GM10266 (cell line): ENCODE measurements around the gene NDUFV1.

Experiments
- DNase-seq: peaks from one replicate; pipeline ENCODE4 v3.0.0; 2012; ENCODE audit errors: extremely low spot score
- CTCF ChIP-seq: IDR thresholded peaks from 2 replicates; pipeline ENCODE4 v1.5.1; 2012; ENCODE audit warnings: mild to moderate bottlenecking, low read depth; ENCODE audit not compliant: control insufficient read depth, insufficient read depth; ENCODE audit errors: missing control alignments

NDUFV1 gene

GRCh38 chr11:67572305-67572704, 34.4 kb upstream of the NDUFV1 start:
- TF ChIP-seq CTCF, result no peak
- no peak for DNase-seq

- DNase-seq, result no peak
Observed at GRCh38 chr11:67572747-67573419, 33.9 kb upstream of the NDUFV1 start.

GRCh38 chr11:67574938-67575337, 31.8 kb upstream of the NDUFV1 start:
- no peak for TF ChIP-seq CTCF
- DNase-seq, result no peak

More at GRCh38 chr11:67572747-67573419, 33.9 kb upstream of the NDUFV1 start:
- peak; percentile 75 for TF ChIP-seq CTCF

- no peak for DNase-seq
- peak; percentile 45 for TF ChIP-seq CTCF
Observed at GRCh38 chr11:67576735-67577475, 29.8 kb upstream of the NDUFV1 start.

GRCh38 chr11:67577951-67578350, 28.8 kb upstream of the NDUFV1 start:
- no peak for TF ChIP-seq CTCF
- DNase-seq, result no peak

- TF ChIP-seq CTCF, result no peak
- DNase-seq, result no peak
Observed at GRCh38 chr11:67581469-67581868, 25.3 kb upstream of the NDUFV1 start.

- TF ChIP-seq CTCF, result no peak
- no peak for DNase-seq
Observed at GRCh38 chr11:67582011-67582410, 24.7 kb upstream of the NDUFV1 start.
